ENCODE results near the gene PITX3. TPM values are rescaled to one million over a fixed set of nuclear protein-coding genes. Genes with fewer than 3 reads are reported as not detected.

Gene PITX3
- total RNA-seq, 1 experiment from 2014 or later, result 1.9 TPM

- CTCF ChIA-PET, result interaction anchor here (1.1 kb wide), 1 partner anchor 72 kb away, joined by 3 read pairs; no protein-coding TSS in a partner anchor
- Histone ChIP-seq H3K4me2 (ENCODE audit: low read length) (no peak overlapping the region), H3K9ac (ENCODE audit: low read length) (no peak overlapping the region), H3K27ac (ENCODE audit: low read depth, low read length) (no peak overlapping the region), H3K27me3 (ENCODE audit: insufficient read depth, low read length) (no peaks in the 10 kb centered on the region), H3K4me1 (ENCODE audit: control insufficient read depth in 1 of 2, insufficient read depth in 2 of 2, low read length in 2 of 2) (no peaks in the 10 kb centered on the region), H4K20me1 (ENCODE audit: insufficient read depth) (peaks cover 18% of the 10 kb centered on the region; the same call in 1 of the 2 replicates), H3K9me2 (ENCODE audit: insufficient read depth) (no peaks in the 10 kb centered on the region), H3K4me3 (replicated peaks in 1 of 2; ENCODE audit: low read depth in 1 of 2, low read length in 2 of 2) (no peak overlapping the region), H3K9me3 (ENCODE audit: control insufficient read depth in 1 of 2, insufficient read depth in 1 of 2, low read depth in 1 of 2, low read length in 2 of 2) (no peaks in the 10 kb centered on the region), H2AFZ (ENCODE audit: low read depth, low read length, poor library complexity, severe bottlenecking) (no peak overlapping the region), H3K79me2 (ENCODE audit: insufficient read depth, low read length) (peaks cover 63% of the 10 kb centered on the region), H3K36me3 (ENCODE audit: control insufficient read depth in 1 of 2, insufficient read depth in 2 of 2, low read length in 2 of 2) (no peaks in the 10 kb centered on the region)
- no peak for TF ChIP-seq SIN3A (IDR thresholded peaks at IDR 0.05; ENCODE audit: low read depth)
- TF ChIP-seq MAX (IDR thresholded peaks at IDR 0.05), result no peak
- TF ChIP-seq ZFX (IDR thresholded peaks at IDR 0.05), result no peak
- no peak for TF ChIP-seq ELF1 (IDR thresholded peaks at IDR 0.05; ENCODE audit: borderline replicate concordance, low read depth)
- no peak for TF ChIP-seq REST (IDR thresholded peaks at IDR 0.05; ENCODE audit: low read depth)
- TF ChIP-seq CTCF (IDR thresholded peaks at IDR 0.05 in 2 of 3, conservative IDR thresholded peaks at IDR 0.05 in 1 of 3; ENCODE audit: borderline replicate concordance in 1 of 3, insufficient read depth in 1 of 3, low read depth in 2 of 3, low read length in 2 of 3), result no peak
- RAD21 ChIA-PET (ENCODE audit: low non-redundant PET in 1 of 2, low total read pairs in 2 of 2, uncharacterized antibody in 2 of 2, unreplicated experiment in 2 of 2), result no interaction called here
- intact Hi-C loops (cut with micrococcal nuclease), result no loop called here
- DNase-seq (ENCODE audit: low read depth, low spot score) (no peak), ATAC-seq (no peak)
- POLR2A ChIA-PET, result interaction anchor here (0.6 kb wide), 1 partner anchor 325 kb away, joined by 3 read pairs; no protein-coding TSS in a partner anchor
- BruUV-seq (replicated peaks), result no TSS peak
Observed at GRCh38 chr10:102279104-102279503, 37.8 kb upstream of the PITX3 start.

Data from HCT116 (cell line).